OCI-LY3 (cell line): Measurements from ENCODE around the gene LRRC7.

Source experiments
- CTCF ChIP-seq: fragments of 200-600, 300-600 bp; sonication (generic); IDR thresholded peaks from 2 replicates; pipeline ENCODE4 v1.5.1; 2014; ENCODE audit warnings: antibody characterized with exemption, low read length, low read depth
- EZH2phosphoT487 ChIP-seq: fragments of 200-600 bp; shearing (Covaris generic); IDR thresholded peaks from 2 replicates; pipeline ENCODE4 v1.6.1; 2018; ENCODE audit warnings: antibody characterized with exemption, mixed run types, low read depth

GRCh38 chr1:69691179-69691578 lies 123.5 kb downstream of the LRRC7 start:
- no peak for TF ChIP-seq CTCF
- TF ChIP-seq EZH2phosphoT487: no peak
